Hippocampal formation (tissue), 2 donors: ENCODE data around the gene SLC23A1.
A peak's percentile ranks its signal among the peaks of the same experiment; 100 is the strongest.
"Not testable (repeated sequence)": the region's sequence is repeated elsewhere in the genome, so short reads cannot be mapped to it uniquely, and the experiment has no call there.

Experiments used
- DNase-seq, 2 donors: peaks; one replicate each; lab custom pipeline; 2025; lab: John Stamatoyannopoulos, UW

Gene SLC23A1

DNA sequence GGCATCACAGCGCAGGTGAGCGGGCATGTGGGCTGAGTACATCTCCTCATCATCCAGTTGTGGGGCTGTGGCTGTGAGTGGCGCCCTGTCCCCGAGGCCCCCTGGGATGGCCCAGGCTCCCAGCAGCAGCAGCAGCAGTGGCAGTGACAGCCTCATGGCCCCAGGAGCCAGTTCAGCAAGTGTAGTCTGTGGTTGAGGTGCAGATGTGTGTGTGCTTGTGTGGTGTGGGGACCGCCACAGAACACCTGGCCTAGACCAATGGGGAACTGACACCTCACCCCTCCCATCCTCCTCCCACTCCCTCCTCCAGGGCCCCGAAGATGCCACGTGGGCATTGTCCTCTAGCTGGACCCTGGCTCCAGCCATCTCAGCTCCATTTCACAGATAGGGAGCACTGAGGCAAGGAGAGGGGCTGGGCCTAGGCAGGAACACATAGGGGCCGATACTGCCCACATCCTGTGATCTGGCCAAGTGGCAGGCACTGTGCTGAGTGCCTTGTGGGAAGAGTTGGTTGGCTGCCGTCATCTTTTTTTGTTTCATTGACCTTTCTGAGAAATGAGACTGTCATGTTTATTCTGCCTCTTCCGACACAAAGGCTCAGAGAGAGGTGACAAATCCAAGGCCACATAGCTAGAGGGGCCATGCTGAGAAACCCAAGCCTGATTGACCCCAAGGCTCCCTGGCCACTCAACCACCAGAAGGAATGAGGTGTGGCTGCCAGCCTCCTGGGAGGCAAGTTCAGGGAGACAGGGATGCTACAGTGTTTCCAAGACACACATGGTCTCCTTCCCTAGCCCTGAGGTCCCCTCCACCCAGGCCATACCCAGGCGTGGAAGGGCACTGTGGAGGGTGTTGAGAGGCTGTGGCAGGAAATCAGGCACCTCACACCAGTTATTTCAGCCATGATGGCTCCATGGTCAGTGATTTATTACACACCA, 6.9 kb upstream of the SLC23A1 start, which contains the start of gene MZB1:
Gene MZB1 (minus strand): TSS at position 213 of the 938 bp plus-strand sequence. CDS start 57 bp downstream, at position 156.
- DNase-seq: no peak

DNA sequence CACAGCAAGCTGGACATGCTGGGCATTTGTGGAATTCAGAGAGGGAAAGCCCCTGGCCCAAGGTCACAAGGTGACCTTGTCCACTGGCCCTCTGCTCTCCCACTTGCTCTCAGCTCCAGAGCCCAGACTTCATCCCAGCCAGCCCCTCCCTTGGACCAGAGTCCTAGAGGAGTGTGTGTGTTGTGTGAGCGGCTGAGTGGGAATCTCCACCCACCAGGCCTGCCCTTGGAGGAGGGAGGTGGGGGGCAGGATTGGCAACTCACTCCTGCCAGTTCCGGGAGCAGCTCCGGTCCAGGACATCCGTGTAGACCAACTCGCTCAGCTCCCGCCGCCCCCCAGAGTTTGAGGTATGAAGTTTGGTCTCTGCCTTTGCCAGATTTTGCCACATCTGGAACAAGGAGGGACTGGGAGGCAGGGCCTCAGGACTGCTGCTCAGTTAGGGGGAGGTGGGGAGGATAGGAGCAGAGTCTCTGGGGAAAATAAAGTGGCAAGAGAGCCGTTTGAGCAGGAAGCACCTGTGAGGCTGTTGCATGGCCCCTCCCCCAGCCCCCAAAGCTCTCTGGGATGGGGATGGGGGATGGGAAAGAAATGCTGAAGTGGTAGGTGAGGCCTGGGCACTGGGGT, 5.2 kb upstream of the SLC23A1 start:
- DNase-seq: peak in 1 of 2 donors; percentile 16

DNA sequence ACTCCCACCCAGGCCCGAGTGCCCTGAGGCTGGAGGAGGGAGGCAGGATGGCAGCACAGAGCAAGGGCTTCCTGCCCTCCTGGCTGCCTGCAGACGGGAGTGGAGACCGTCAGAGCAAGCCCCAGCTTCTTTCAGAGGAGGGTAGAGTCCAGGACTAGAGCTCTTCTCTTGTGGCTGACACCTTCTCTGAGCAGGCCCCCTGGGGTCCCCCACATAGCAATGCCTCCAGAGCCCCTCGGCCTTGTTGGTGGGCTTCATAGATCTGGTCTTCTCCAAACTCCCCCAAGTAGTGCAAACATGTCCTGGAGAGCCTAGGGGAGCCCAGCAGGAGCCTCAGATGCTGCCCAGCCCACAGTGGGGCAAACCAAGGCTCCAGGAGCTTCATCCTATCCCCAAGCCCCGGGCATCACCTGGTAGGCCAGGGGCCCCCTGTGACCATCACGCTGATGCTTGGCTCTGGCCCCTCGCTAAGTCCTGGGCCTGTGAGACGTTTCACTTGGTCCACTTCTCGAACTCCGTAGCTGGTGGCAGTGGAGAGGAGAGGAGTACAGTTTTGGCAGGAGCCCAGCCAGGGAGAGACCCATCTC, 4.6 kb upstream of the SLC23A1 start:
- no peak for DNase-seq

DNA sequence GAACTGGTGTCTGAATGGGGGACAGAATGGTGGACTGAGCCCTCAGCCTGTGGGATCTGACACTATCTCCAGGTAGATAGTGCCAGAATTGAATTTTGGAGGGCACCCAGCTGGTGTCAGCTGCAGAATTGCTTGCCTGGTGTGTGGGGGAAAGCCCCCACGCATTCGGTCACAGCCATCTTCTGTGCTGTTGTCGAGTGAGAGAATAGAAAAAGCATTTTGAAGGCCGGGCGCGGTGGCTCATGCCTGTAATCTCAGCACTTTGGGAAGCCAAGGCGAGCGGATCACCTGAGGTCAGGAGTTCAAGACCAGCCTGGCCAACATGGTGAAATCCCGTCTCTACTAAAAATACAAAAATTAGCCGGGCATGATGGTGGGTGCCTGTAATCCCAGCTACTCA, 3.9 kb upstream of the SLC23A1 start:
- DNase-seq: not testable (repeated sequence)

DNA sequence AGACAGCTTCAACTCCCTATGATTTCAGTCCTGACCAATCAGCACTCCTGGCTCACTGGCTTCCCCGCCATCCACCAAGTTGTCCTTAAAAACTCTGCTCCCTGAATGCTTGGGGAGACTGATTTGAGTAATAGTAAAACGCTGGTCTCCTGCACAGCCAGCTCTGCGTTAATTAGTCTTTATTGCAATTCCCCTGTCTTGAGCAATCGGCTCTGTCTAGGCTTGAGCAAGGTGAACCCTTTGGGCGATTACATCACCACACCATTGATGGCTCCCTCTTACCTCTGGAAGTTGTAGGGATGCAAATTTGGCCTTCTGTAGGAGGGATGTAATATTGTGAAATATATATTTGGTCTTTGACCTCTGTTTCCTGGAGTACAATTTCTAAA, 2.9 kb upstream of the SLC23A1 start:
- DNase-seq: no peak

DNA sequence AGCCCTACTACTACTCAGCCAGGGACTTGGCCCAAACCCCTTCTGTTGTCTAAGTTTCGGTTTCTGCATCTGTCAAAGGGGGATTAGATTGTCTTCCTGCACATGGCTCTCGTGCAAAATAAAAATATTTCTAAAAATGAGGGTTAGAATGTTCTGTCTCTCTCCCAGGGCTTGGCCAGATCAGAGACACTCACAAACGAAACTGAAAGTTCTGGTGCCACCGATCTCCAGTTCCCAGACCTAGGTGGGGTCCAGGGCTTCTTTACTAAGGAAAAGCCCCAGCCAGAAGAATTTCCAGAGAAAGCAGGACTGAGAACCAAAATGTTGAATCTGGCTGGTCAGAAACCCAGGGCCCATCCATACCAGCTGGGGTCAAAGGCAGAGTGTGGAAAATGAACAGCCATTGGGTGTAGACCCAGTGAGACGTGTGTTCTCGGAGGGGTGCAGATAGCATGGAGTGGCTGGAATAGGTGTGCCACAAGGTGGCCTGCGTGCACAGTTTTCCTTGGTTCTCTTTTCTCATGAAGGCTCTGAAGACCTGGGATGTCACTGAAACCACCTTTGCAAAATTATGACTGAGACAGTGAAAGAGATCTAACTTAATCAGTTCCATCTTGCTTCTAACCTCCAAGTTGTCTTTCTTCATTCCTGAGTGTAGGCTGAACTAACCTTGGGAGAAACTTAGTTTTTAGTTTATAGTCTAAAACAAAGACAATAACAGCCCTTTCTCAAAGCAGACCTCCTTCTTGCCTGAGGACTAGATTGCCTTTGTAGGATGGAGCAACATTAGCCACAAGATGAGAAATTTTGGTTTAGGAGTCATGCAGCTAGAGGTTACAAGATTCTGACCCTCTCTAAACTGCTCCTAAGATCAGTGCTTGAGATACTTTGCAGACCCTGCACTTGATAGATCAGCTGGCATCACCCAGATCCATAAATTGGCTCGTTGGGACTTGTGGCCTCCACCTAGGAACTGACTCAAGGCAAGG, 2.3 kb upstream of the SLC23A1 start:
- DNase-seq: no peak

DNA sequence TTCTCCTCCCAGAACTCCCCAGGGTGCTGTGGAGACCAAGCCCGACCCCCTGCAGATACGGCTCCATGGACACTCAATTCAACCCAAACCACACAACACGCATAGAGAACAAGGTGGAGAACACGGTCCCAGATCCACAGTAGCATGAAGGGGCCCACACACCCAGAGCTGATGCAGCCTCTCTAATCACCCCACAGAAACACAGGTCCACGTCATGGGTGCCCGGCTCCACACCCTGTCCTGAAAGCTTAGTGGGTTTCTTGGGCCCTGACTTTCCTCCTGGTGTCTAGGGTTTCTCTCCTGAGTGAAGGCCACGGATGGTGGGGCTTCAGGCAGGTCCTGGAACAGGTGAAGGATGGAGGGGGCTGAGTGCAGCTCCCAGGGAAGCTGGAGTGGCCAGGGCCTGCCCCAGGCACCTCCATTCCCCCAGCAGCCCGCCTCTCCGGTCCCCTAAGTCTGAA, 1.5 kb upstream of the SLC23A1 start:
- no peak for DNase-seq

DNA sequence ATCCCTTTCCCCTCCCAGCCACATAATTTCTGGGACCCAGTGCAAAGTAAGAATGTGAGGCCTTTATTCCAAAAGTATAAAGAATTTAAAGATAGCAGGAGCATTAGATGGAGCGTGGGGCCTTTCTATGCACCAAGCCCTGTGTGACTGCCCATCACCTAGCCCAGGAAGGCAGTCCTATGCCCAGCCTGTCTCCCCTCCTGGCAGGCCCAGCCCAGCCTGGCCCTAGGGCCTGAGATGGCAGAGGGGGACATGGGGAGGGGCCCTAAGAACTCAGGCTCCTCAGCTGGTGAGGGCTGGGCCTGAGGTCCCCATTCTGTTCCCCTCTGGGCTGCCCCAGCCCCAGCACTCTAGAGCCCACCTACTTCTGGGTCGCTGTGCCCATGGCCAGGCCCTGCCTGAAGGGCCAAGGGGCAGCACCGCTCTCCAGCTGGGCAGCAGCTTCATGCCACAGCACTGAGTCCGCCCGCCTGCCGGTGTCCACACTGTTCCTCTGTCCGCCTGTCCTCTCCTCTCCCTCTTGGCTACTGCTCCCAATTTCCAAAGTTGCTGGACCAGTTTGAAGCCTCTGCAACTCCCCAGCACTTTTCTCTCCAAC, 995 bp upstream of the SLC23A1 start:
- DNase-seq: no peak

DNA sequence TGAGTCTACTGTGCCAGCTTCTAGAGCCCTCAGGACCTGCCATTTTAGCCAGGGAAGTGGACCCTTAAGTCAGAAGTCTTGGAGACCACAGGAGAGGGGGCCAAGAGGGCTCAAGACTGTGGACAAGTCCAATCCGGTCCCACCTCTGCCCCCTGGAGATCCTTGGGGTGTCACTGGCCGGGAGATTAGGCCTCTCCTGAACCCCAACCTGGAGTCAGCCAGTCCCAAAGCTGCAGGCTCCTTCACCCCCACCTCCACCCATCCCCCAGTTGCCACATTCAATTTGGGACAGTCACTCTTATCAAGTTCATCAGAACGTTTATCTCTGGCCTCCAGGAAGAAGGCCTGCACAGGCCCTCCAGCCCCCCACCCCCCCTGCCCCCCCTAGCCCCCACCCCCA, 290 bp downstream of the SLC23A1 start:
- no peak for DNase-seq

DNA sequence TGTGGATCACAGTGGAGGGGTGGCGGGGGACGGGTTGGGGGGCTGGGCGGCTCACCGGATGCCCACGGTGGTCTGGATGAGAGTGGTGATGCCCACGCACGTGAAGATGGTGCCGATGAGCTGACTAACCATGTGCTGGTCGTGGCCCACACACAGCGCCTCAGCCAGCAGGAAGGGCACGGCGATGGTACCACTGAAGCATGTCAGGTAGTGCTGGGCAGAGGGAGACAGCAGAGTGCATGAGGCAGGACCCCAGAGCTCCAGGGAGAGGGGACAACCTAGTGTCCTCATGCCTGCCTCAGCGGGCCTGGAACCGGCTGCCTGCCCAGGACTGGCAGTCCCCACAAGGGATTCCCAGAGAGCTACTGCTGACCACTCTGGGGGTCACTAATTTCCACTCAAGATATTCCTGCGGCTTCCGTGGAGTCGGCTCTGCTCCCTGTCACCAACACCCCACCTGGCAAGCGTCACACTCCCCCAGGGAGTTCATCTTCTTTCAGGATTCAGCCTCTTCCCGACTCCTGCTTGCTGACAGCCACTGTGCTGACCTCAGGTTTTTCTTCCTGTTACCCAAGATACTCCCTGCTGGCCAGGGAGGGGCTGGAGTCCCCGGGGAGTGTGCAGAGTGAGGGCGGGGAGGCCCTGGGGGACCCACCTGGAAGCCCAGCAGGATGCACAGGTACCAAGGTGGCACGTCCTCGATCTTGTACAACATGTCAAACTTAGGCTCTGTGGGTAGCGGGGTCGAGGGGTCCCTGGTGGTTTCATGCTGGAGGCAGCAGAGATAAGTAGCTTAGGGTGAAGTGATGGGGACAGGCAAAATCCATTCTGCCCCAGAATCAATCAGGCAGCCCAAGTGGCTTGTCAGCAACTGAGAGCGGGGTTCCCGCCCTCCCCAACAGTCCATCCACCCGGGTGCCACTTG, 998 bp downstream of the SLC23A1 start:
- no peak for DNase-seq

DNA sequence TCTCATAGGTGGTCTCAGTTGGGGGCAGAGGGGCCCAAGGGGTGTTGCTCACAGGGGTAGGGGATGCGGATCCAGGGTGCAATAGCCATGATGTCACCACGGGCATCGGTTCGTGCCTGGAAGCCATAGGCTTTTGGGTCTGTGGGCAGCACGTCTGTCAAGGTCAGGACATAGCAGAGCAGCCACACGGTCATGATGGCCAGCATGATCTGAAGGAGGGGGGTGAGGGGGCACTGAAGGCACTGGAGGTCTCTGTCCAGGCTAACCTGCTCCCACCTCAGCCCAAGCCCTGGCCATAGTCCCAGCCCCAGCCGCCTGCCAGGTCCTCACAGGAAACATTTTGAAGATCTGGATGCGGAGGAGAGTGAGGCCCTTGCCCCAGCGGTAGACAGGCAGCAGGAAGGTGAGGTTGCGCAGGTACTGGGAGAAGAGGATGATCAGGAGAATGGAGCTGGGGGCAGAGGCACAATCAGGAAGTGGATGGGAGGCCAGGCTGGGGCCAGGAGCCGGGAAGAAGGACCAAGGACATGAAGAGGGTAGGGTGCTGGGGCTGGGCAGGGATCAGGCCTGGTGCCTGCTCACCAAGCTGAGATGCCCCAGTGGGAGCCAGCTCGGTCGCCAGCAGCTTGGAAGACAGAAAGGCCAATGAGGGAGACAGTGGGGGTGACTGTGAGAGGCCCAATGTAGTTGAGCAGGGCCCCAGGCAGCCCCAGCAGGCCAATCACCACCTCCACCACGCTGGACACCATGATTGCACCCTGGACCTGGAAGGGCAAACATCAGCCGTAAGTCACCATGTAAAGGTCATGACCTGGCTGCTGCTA, 3.3 kb downstream of the SLC23A1 start:
- no peak for DNase-seq

DNA sequence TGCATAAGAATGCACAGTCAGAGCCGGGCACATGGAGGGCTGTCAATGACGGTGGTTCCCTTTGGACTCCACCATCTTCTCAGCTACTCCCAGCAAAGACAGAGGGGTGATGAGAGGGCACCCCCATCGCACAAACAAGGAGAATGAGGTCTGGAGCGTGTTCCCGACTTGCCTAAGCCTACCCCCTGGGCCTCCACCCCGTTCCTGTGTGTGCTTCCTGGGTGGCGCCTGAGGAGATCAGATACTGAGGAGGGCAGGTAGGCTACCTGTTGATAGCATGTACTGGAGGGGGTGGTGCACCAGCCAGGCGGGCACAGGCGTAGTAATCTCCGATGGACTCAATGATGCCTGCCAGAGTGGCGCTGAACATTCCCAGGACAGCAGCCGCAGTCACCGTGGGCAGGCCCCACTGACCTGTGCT, 4.1 kb downstream of the SLC23A1 start:
- no peak for DNase-seq

DNA sequence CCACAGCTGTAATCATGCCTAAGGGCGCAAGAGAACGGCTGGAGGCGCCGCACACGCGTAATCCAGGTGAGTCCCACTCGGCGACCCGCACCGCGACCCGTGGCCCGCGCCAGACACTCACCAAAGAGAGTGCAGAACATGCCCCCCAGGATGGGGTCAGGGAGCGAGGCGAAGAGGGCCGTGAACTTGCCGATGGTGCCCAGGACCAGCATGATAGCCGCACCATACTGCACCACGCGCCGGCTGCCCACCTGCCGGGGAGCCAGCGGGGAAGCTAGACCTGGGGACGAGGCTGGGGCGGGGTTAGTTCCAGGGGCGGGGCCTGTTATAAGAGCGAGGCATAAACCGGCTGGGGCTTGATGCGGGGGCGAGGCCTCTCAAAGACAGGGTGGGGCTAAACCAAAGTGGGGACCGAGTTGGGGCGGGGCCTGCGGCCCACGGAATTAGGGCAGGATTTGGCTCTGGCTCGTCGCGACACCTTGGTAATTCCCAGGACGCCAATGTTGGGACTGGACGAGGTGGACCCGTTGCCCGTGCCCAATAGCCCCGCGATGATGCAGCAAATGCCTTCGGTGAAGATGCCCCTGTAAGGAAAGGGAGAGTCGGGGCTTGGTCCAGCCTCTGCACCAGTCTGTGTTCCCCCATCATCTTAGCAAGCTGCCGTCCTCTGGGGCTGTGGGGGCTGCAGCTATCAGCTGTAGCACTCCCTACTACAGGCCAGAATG, 4.8 kb downstream of the SLC23A1 start:
- DNase-seq: no peak

DNA sequence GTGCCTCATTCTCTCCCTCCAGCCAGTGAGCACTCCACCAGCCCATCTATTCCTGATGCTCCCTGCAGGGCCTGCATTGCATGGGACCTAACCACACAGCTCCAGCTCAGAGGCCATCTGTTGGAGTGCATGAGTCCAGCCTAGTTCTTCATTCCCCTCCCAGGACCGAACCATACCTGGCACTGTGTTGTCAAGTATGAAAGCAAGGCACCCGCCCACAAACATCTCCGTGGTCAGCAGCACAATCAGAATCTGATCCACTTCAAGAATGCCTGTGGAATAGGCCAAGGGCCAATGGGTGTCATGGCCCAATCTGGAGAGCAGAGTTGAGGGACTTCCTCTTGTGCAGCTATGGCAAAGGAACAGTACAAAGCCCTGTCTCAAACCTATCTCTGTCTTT, 5.9 kb downstream of the SLC23A1 start:
- DNase-seq: no peak

DNA sequence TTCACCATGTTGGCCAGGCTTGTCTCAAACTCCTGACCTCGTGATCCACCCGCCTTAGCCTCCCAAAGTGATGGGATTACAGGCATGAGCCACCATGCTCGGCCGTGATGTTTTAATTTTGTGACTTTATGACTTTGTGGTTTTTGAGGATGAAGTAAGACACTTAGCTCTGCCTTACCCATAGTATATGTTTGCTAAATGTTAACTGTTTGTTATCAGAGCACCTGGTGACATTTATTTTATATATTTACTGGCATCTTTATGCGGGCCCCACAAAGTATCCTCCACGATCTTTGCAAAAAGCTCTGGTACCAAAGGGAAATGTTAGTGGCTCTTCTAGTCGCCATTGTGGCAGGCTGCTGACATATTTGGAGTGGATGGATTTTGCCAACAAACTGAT, 6.7 kb downstream of the SLC23A1 start:
- DNase-seq: no peak

DNA sequence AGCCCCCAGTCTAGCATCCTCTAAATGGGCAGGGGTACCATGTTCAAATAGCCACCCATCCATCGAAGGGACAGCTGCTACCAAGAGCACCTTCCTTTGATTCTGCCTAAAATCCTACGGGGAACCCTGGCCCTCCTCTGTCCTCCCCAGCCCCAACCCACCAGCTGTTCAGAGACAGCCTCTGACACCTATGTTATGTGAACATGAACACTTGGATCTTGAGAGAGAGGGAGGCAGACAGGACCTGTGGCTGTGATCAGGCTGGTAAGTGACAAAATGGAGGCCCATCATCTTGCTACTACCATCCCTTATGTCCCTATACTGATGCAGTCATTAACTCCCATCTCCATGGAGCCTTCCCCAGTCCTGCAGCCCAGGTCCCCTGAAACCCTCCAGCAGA, 8.2 kb downstream of the SLC23A1 start:
- no peak for DNase-seq

DNA sequence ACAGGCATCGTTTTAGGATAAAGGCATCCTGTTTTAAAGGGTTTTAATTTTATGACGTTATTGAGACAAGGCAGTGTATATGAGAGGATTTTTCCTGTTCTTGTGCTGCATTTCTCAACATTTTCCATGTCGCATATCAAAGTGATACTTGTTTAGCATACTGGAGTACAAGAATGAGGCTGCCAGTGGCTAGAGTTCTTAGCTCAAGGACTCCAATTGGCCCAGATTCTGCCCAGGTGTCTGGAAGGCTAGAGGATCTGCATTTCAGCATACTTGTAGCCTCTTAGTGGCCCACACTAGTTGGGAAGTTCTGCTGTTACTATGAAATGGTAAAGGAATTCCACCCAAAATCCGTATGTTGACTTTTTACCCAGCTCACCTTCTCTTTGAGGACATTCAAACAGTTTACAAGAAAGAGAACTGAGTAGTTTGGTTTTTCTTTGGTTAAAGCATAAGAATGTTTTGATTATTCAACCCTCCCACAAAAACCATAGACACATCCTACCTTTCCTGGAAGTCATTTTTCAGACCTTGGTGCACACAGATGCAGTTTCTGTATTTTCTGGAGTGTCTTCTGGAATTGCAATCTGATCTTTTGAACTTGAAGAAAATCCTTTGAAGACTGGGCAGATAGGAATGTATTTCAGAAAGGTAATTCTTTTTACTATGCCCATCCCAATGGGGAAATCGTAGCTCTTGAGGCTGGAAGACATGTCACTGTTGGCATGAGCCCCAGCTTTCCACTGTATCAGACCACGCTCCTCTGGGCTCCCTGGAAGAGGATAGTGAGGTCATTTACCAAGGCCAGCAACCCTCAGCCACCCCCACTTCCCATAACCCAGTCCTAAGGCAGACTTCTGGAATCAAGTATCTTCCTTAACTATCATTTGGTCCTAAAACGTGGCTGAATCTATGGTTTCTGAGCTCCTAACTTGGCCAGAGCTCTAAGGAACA, 11.3 kb downstream of the SLC23A1 start:
- no peak for DNase-seq
